Measurements from ENCODE around the gene SEPHS2.
"Not testable (repeated sequence)": the region's sequence is repeated elsewhere in the genome, so short reads cannot be mapped to it uniquely, and the experiment has no call there.

Gene SEPHS2

DNA sequence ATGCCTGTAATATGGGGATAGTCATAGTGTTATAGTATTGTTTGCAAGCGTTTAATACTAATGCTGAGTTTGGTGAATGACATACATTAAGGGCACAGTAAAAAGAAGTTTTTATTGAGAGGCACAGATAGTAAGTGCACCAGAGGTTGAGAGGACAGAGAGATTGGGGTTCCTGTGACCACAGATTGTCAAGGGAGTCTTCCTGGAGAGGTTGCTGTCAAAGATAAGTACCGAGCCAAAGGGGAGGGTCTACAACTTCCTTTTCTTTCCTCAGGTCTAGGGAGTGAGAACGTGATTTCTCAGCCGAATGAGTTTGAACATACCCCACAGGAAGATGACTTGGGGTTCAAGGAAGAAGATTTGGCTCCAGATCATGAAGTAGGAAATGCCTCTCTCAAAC lies 48.6 kb downstream of the SEPHS2 start:
- no peak for DNase-seq

DNA sequence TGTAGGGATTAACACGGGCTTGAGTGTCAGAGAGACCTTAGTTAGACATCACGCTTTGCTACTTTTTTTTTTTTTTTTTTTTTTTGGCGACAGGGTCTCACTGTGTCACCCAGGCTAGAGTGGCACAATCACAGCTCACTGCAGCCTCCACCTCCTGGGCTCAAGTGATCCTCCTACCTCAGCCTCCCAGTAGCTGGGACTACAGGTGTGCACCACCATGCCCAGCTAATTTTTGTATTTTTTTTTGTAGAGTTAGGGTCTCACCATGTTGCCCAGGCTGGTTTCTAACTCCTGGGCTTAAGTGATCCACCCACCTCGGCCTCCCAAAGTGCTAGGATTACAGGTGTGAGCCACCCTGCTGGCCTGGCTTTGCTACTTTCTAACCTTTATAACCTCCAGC lies 49.0 kb downstream of the SEPHS2 start:
- not testable (repeated sequence) for DNase-seq

DNA sequence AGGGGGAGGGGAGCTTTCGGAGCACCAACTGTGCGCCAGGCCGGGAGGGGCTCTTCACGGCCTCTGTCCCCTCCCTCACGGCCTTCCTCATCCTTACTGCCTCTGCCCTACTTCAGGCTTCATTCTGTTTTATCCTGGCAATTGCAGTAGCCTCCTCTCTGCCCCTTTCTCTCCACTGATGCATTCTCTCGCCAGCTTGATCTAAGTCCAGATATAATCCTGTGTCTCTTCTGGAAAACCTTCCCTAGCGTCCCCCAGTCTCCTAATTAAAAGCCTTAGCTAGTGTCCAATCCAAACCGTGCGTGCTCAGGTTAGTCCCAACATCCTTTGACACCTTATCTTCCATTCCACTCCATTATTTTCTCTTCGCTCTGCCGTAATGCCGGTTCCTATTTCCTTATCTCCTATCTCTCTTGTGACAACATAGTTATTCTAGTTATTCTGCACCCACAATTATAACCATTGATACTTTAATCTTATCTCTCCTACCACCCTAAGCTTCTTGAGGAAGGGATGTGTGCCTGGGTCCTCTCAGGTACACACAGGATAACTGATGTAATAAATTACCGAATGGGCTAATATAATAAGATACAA lies 49.6 kb downstream of the SEPHS2 start:
- DNase-seq: no peak

DNA sequence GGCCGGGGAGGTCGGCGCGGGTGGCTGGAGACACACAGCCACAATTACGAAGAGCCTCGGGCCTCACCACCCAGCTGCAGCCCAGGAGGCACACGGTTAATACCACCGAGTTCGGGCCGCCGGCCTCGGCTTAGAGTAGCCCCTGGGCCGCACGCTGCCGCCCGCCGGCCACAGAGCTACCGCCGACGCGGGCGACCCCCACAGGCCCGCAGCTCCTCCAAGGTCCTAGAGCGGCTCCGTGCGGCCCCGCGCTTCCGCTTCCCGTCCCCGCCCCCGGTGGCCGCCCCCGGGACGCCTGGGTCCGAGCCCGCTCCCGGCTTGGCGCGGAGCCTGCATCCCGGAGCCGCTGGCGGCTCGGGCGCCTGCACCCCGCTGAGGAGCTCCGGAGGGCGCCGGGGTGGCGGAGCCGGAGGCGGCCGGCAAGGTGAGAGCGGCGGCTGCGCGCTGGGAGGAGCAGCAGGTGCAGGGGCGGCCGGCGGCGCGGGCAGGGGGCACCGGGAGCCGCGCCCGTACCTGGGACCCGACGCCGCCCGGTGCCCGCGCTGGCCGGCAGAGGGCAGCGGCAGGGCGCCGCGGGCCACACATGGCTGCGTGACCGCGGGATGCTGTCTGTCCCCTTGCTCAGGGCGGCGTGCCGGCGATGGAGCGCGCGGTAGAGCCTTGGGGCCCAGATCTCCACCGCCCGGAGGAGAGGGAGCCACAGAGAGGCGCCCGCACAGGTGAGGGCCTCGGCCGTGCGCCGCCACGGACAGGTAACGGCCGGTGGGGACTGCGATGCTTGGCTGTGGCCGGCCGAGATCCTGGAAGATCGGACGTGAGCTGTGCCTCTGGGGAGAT lies 50.3 kb downstream of the SEPHS2 start, which contains the start of gene ZNF48:
ZNF48 (plus strand) TSS at position 266 of the 837 bp plus-strand sequence; CDS start at position 641, 375 bp downstream.
- DNase-seq: peak; percentile 70

DNA sequence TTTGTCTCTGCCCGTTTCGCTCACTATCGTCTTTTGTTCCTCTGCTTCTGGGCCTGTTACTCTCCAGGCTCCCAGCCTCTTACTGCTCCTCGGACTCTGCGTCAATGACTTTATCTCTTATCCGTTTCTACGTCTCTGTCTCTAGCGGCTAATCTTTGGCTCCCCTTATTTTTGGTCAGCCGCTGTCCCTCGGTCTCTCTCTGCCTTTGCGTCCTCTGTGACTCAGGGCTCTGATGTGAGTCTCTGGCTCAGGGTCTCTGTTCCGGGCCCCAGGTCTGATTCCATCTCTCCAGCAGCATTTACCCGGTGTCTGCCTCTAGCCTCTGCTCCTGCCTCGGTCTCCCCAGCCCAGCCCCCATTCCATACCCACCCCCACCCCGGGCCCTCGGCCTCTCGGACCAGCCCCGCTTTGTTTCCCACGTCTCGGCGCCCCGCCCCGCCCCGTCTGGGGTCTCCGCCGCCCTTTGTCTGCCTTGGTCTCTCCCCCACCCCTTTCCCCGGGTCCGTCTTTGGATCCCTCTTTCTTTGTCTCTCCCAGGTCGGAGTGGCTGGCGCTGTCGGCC lies 51.0 kb downstream of the SEPHS2 start:
- no peak for DNase-seq

Data from MV-4-11 (cell line).